WTC11 (cell line): Measurements from ENCODE around the gene DUSP2.

ENCODE experiments used
- CREB1 ChIP-seq: sonication (generic); formaldehyde crosslinking; IDR thresholded peaks from 2 replicates; pipeline ENCODE4 v1.8.0; 2023; ENCODE audit warnings: mild to moderate bottlenecking, missing genetic modification reagents
- CTCF ChIP-seq: fragments of 200-600 bp; IDR thresholded peaks from 2 replicates; pipeline ENCODE4 v1.8.0; 2022; ENCODE audit warnings: antibody characterized with exemption
- IRF1 ChIP-seq: sonication (generic); formaldehyde crosslinking; IDR thresholded peaks from 2 replicates; pipeline ENCODE4 v1.8.0; 2023; ENCODE audit warnings: missing genetic modification reagents
- NFE2L1 ChIP-seq: sonication (generic); formaldehyde crosslinking; IDR thresholded peaks from 2 replicates; pipeline ENCODE4 v1.8.1; 2023; ENCODE audit warnings: missing genetic modification reagents
- PRRX2 ChIP-seq: fragments of 250-450 bp; sonication (Bioruptor Pico); IDR thresholded peaks from 2 replicates; pipeline ENCODE4 v1.8.0; 2021; ENCODE audit warnings: mild to moderate bottlenecking
- ZBTB43 ChIP-seq: sonication (generic); formaldehyde crosslinking; IDR thresholded peaks from 2 replicates; pipeline ENCODE4 v1.8.1; 2023; ENCODE audit warnings: mild to moderate bottlenecking, missing genetic modification reagents
- ZNF121 ChIP-seq: sonication (generic); formaldehyde crosslinking; IDR thresholded peaks from 2 replicates; pipeline ENCODE4 v1.8.0; 2023; ENCODE audit warnings: missing genetic modification reagents
- ZNF232 ChIP-seq: sonication (generic); formaldehyde crosslinking; IDR thresholded peaks from 2 replicates; pipeline ENCODE4 v1.8.0; 2022; ENCODE audit warnings: mild to moderate bottlenecking, missing genetic modification reagents
- ZNF263 ChIP-seq: sonication (generic); formaldehyde crosslinking; IDR thresholded peaks from 2 replicates; pipeline ENCODE4 v1.8.1; 2022; ENCODE audit warnings: low read depth, mild to moderate bottlenecking, moderate library complexity, missing genetic modification reagents
- ZSCAN18 ChIP-seq: fragments of 250-450 bp; sonication (Bioruptor Pico); IDR thresholded peaks from 2 replicates; pipeline ENCODE4 v2.1.2; 2022; ENCODE audit warnings: mild to moderate bottlenecking, moderate library complexity

GRCh38 chr2:96191937-96192670, 46.9 kb upstream of the DUSP2 start:
- TF ChIP-seq CTCF = no peak
- no peak for TF ChIP-seq NFE2L1 (CRISPR knock-in tag)
- no peak for TF ChIP-seq PRRX2 (CRISPR knock-in tag)
- no peak for TF ChIP-seq ZSCAN18 (CRISPR knock-in tag)
- TF ChIP-seq ZNF263 (CRISPR knock-in tag) = no peak
- no peak for TF ChIP-seq ZNF232
- no peak for TF ChIP-seq ZBTB43 (CRISPR knock-in tag)
- TF ChIP-seq CREB1 = no peak
- no peak for TF ChIP-seq IRF1 (CRISPR knock-in tag)
- TF ChIP-seq ZNF121 = no peak
